A204.1 (cell line): Measurements from ENCODE around the gene MMP26.
"Not testable (repeated sequence)": the region's sequence is repeated elsewhere in the genome, so short reads cannot be mapped to it uniquely, and the experiment has no call there.

Experiments used
- FAIRE-seq: peaks from 2 replicates; lab custom pipeline; 2012; peaks lifted over from hg19 to GRCh38; lab: Jason Lieb, UNC

MMP26 gene

GRCh38 chr11:4722616-4723534 is 18.3 kb downstream of the MMP26 start:
- not testable (repeated sequence) for FAIRE-seq

- no peak for FAIRE-seq
Observed at GRCh38 chr11:4727171-4727570, 22.6 kb downstream of the MMP26 start.

- FAIRE-seq: no peak
Observed at GRCh38 chr11:4740735-4741134, 36.2 kb downstream of the MMP26 start.

- no peak for FAIRE-seq
Observed at GRCh38 chr11:4748438-4748837, 43.9 kb downstream of the MMP26 start.

- FAIRE-seq: no peak
Observed at GRCh38 chr11:4751201-4751600, 46.6 kb downstream of the MMP26 start.
